Rectal smooth muscle tissue (tissue), 1 donor: ENCODE measurements around the gene DCLRE1A.
"Not testable (repeated sequence)": the region's sequence is repeated elsewhere in the genome, so short reads cannot be mapped to it uniquely, and the experiment has no call there.

ENCODE experiments used
- H3K27ac ChIP-seq: one replicate; pipeline ENCODE4 v1.7.0; 2013; ENCODE audit warnings: low read depth, low read length, inconsistent platforms
- H3K27me3 ChIP-seq: one replicate; pipeline ENCODE4 v1.7.0; 2013; ENCODE audit warnings: low read length; ENCODE audit not compliant: control insufficient read depth, insufficient read depth
- H3K36me3 ChIP-seq: one replicate; pipeline ENCODE4 v1.7.0; 2013; ENCODE audit warnings: low read length; ENCODE audit not compliant: control insufficient read depth, insufficient read depth
- H3K4me1 ChIP-seq: one replicate; pipeline ENCODE4 v1.7.0; 2013; ENCODE audit warnings: low read length; ENCODE audit not compliant: control insufficient read depth, insufficient read depth
- H3K4me3 ChIP-seq: one replicate; pipeline ENCODE4 v1.7.0; 2013; ENCODE audit warnings: low read length
- H3K9ac ChIP-seq: one replicate; pipeline ENCODE4 v1.7.0; 2013; ENCODE audit warnings: low read length

Gene DCLRE1A

GRCh38 chr10:113853578-113854012, 287 bp downstream of the DCLRE1A start:
- peak overlapping the region; percentile 81 for H3K4me3 ChIP-seq
- H3K9ac ChIP-seq, result peak overlapping the region; percentile 66
- peaks cover 6% of the 10 kb centered on the region for H3K4me1 ChIP-seq
- no peaks in the 10 kb centered on the region for H3K27me3 ChIP-seq
- no peaks in the 10 kb centered on the region for H3K36me3 ChIP-seq
- peak overlapping the region; percentile 92 for H3K27ac ChIP-seq

DNA sequence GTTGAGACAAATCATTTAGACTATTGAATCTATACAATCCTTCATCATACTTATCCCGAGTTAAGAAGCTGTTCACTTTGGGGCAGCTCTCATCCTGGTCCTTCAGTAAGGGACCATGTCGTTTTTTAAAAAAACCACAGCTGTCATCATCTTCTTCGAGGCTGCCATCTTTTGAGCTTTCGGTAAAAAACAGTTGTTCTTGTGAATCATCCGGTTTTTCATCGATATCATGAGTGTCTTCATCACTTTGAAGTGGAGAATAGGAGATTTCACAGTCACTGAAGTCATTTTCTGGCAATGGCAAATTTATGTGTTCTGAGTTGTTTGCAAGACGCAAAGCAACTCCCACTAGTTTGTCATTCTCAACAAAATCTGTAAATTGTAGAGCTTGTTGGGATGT, 3.9 kb downstream of the DCLRE1A start:
- peaks cover 3% of the 10 kb centered on the region for H3K4me1 ChIP-seq
- H3K9ac ChIP-seq, result no peak overlapping the region
- H3K27ac ChIP-seq, result no peak overlapping the region

GRCh38 chr10:113849140-113849803, 4.6 kb downstream of the DCLRE1A start:
- Histone ChIP-seq H3K27me3 (no peaks in the 10 kb centered on the region), H3K27ac (no peak overlapping the region), H3K4me3 (no peak overlapping the region), H3K36me3 (peaks cover 5% of the 10 kb centered on the region), H3K9ac (no peak overlapping the region), H3K4me1 (peaks cover 3% of the 10 kb centered on the region)

More for the DNA sequence above, 3.9 kb downstream of the DCLRE1A start:
- no peak overlapping the region for H3K4me3 ChIP-seq
- no peaks in the 10 kb centered on the region for H3K27me3 ChIP-seq
- peaks cover 5% of the 10 kb centered on the region for H3K36me3 ChIP-seq

- Histone ChIP-seq H3K4me3 (no peak overlapping the region), H3K36me3 (peaks cover 5% of the 10 kb centered on the region), H3K4me1 (no peaks in the 10 kb centered on the region), H3K27ac (no peak overlapping the region), H3K9ac (no peak overlapping the region), H3K27me3 (no peaks in the 10 kb centered on the region)
These were observed 7.8 kb downstream of the DCLRE1A start for GRCh38 chr10:113846036-113846435.

- Histone ChIP-seq H3K27ac (no peak overlapping the region), H3K9ac (no peak overlapping the region), H3K4me3 (no peak overlapping the region), H3K27me3 (no peaks in the 10 kb centered on the region), H3K4me1 (no peaks in the 10 kb centered on the region), H3K36me3 (peaks cover 5% of the 10 kb centered on the region)
These were observed 9.9 kb downstream of the DCLRE1A start for GRCh38 chr10:113843972-113844485.

GRCh38 chr10:113842171-113842570, 11.7 kb downstream of the DCLRE1A start:
- Histone ChIP-seq H3K4me3 (no peak overlapping the region), H3K27me3 (no peaks in the 10 kb centered on the region), H3K27ac (no peak overlapping the region), H3K9ac (no peak overlapping the region), H3K36me3 (peaks cover 5% of the 10 kb centered on the region), H3K4me1 (no peaks in the 10 kb centered on the region)

GRCh38 chr10:113828567-113828966, 25.3 kb downstream of the DCLRE1A start:
- H3K4me1 ChIP-seq, H3K27ac ChIP-seq, H3K9ac ChIP-seq, H3K27me3 ChIP-seq, H3K36me3 ChIP-seq, H3K4me3 ChIP-seq: not testable (repeated sequence)

DNA sequence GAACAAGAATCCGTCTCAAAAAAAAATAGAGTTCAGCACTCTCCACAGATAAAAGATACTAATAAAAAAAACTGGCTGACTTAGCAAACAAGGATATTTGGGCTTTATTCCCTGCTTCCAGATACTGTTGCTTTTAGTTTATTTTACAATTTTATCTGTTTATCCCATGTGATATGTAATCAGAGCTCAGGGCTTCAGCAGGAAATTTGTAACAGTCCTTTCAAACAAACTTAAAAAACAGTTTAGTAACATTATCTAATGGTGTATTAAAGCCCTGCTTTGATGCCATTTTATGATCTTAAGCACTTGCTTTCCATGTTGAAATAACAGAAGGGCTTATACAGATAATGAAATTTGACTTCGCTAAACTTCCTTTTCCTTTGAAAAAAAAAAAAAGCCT, 28.1 kb downstream of the DCLRE1A start:
- Histone ChIP-seq H3K27ac (no peak overlapping the region), H3K36me3 (no peaks in the 10 kb centered on the region), H3K9ac (no peak overlapping the region), H3K4me3 (no peak overlapping the region), H3K27me3 (no peaks in the 10 kb centered on the region), H3K4me1 (peaks cover 2% of the 10 kb centered on the region)

DNA sequence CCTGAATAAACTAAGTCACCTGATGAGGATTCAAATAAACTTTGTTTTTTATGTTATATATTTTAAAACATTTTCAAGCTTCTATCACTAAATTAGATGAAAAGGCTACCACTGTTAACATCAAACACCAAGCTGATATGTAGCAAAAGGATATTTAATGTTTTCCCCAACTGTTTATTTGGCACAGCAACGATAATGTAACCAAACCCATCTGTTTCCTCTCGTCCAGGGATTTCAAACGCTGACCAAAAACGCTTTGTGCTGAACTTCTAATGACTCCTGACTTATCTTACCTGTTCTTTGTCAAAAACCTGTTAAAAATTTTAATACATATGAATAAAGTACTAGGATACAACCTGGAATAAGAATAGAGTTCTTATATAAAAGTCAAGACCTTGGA, 30.5 kb downstream of the DCLRE1A start:
- Histone ChIP-seq H3K9ac (no peak overlapping the region), H3K4me3 (no peak overlapping the region), H3K4me1 (peaks cover 2% of the 10 kb centered on the region), H3K27ac (no peak overlapping the region), H3K36me3 (no peaks in the 10 kb centered on the region), H3K27me3 (no peaks in the 10 kb centered on the region)

- H3K27me3 ChIP-seq, result no peaks in the 10 kb centered on the region
- peaks cover 2% of the 10 kb centered on the region for H3K4me1 ChIP-seq
- no peak overlapping the region for H3K27ac ChIP-seq
- H3K4me3 ChIP-seq, result no peak overlapping the region
- no peaks in the 10 kb centered on the region for H3K36me3 ChIP-seq
- no peak overlapping the region for H3K9ac ChIP-seq
These were observed 31.7 kb downstream of the DCLRE1A start for GRCh38 chr10:113822174-113822573.

DNA sequence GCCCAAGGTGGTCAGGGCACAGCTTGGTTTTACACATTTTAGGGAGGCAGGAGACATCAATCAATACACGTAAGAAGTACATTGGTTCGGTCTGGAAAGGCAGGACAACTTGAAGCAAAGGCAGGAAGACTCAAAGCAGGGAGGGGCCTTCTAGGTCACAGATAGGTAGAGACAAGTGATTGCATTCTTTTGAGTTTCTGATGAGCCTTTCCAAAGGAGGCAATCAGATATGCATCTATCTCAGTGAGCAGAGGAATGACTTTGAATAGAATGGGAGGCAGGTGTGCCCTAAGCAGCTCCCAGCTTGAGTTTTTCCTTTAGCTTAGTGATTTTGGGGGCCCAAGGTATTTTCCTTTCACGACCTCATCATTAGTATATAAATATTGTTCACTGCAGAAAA, 32.6 kb downstream of the DCLRE1A start:
- H3K9ac ChIP-seq, H3K4me3 ChIP-seq, H3K36me3 ChIP-seq, H3K27me3 ChIP-seq, H3K27ac ChIP-seq, H3K4me1 ChIP-seq: not testable (repeated sequence)

GRCh38 chr10:113820507-113820906, 33.4 kb downstream of the DCLRE1A start:
- Histone ChIP-seq H3K36me3 (no peaks in the 10 kb centered on the region), H3K4me3 (no peak overlapping the region), H3K4me1 (peaks cover 2% of the 10 kb centered on the region), H3K27ac (no peak overlapping the region), H3K27me3 (no peaks in the 10 kb centered on the region), H3K9ac (no peak overlapping the region)

DNA sequence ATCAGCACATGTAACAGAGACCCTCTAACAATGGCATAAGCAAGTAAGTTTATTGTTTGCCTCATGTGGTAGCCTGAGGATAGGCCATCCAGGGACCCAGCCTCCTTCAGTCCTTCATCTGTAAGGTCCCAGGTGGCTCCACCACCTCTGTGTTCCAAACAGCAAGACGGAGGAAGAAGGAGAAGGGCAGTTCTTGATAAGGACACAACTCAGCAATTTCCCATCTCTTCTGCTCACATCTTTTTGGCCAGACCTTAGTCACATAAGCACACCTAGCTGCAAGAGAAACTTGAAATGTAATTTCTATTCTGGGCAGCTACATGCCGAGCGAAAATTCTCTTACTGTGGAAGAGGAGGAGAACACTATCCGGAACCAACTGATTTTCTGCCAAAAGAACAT, 33.9 kb downstream of the DCLRE1A start:
- H3K9ac ChIP-seq, result no peak overlapping the region
- peaks cover 2% of the 10 kb centered on the region for H3K4me1 ChIP-seq
- H3K27ac ChIP-seq, result no peak overlapping the region
- H3K4me3 ChIP-seq, result no peak overlapping the region
- H3K36me3 ChIP-seq, result no peaks in the 10 kb centered on the region
- H3K27me3 ChIP-seq, result no peaks in the 10 kb centered on the region
